Measurements from ENCODE around the gene PROK1.

GRCh38 chr1:110457206-110457605, 6.3 kb downstream of the PROK1 start:
- TF ChIP-seq CTCF (IDR thresholded peaks at IDR 0.05): no peak
- no peak for TF ChIP-seq EZH2 (IDR thresholded peaks at IDR 0.05; ENCODE audit: borderline replicate concordance, insufficient read depth, low read depth, low read length, poor library complexity, severe bottlenecking)

Measured in B cell (primary cell).